Tibial nerve (tissue), 4 donors: ENCODE data around the gene RAB8B. TPM values are rescaled to one million over a fixed set of nuclear protein-coding genes. Genes with fewer than 3 reads are reported as not detected.

Experiments used
- DNase-seq, 2 donors: peaks; one replicate each; pipeline ENCODE4 v3.0.0-alpha.2; 2019; ENCODE audit warnings: low spot score in 2 of 2
- H3K27ac ChIP-seq, 4 donors: fragments of 200-600 bp; sonication (generic) in 3 of 4; one replicate each; pipeline ENCODE4 v1.5.1; 2017 to 2019; ENCODE audit warnings: mild to moderate bottlenecking in 1 of 4
- H3K27me3 ChIP-seq, 2 donors: fragments of 200-600 bp; sonication (generic) in 1 of 2; one replicate each; pipeline versions ENCODE4 v1.5.1 to v1.6.0; 2017 to 2019
- H3K36me3 ChIP-seq, 3 donors: fragments of 200-600 bp; sonication (generic); one replicate each; pipeline ENCODE4 v1.5.1; 2018 to 2019
- H3K4me1 ChIP-seq, 4 donors: fragments of 200-600 bp; sonication (generic) in 3 of 4; one replicate each; pipeline ENCODE4 v1.5.1; 2017 to 2019
- H3K4me3 ChIP-seq, 4 donors: fragments of 200-600 bp; sonication (generic) in 3 of 4; one replicate each; pipeline ENCODE4 v1.5.1; 2017 to 2019; ENCODE audit warnings: mild to moderate bottlenecking in 1 of 4, moderate library complexity in 1 of 4
- H3K9me3 ChIP-seq, 4 donors: fragments of 200-600 bp; sonication (generic) in 3 of 4; one replicate each; pipeline ENCODE4 v1.5.1; 2017 to 2019
- EP300 ChIP-seq, 2 donors: sonication (generic); formaldehyde crosslinking; IDR thresholded peaks; one replicate each; pipeline ENCODE4 v1.6.1; 2017; ENCODE audit warnings: antibody characterized with exemption in 2 of 2, mild to moderate bottlenecking in 1 of 2
- POLR2A ChIP-seq, 2 donors: fragments of 450-650 bp; IDR thresholded peaks; one replicate each; pipeline ENCODE4 v1.6.1; 2017; ENCODE audit warnings: antibody characterized with exemption in 2 of 2, mild to moderate bottlenecking in 2 of 2, moderate library complexity in 2 of 2
- WGBS, 2 donors: methylation state at CpG; one replicate each; pipeline ENCODE4 v1.1.5; 2018; 5-methylcytosine and 5-hydroxymethylcytosine counted together
- total RNA-seq, 4 donors: library from RNA; depleted of rRNA; stranded (reverse); fragments of >200 nt; gene quantifications; one replicate each; pipeline ENCODE4 v1.1.0, GENCODE V29; 2016
- TF ChIP-seq, protein P1 (sequence below), 5 experiments: fragments of 200-600 bp in 3 of 5; fragments of 450-650 bp in 2 of 5; sonication (generic) in 3 of 5; IDR thresholded peaks; one replicate each; pipeline ENCODE4 v1.5.1; 2016 to 2019; ENCODE audit warnings: antibody characterized with exemption in 5 of 5, mild to moderate bottlenecking in 3 of 5, moderate library complexity in 2 of 5

The RAB8B gene
- total RNA-seq, 4 donors from 2014 or later = 32.9 to 45.0 (median 42.5) TPM

DNA sequence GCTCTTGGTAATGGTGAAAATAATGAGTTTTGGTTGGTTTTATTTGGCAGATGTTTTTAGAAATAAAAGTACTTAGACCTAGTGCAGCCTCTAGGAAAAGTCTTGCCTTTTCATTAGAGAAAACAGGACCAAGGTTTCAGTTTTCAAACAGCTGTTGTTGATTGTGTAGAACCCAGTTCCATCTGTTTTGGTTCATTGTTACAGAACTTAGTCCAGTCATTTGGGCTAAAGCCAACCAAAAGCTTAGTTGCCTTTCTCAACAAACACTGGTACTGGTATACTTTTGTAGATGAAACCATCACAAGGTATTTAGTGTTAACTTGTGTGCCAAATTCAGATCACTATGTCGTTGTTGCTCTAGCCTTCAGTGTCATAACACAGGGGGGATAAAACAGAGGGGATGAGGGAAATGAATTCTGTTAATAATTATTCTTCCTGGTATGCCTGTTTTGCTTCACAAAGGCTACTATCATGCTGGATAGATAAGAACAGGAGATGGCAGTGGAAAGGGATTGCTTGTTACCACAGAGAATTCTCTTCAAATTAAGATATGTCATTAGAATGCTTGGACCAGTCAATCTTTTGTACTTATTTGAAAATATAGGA is 75.4 kb downstream of the RAB8B start:
- no peak for TF ChIP-seq EP300 (IDR thresholded peaks at IDR 0.05)
- TF ChIP-seq, protein P1, sequence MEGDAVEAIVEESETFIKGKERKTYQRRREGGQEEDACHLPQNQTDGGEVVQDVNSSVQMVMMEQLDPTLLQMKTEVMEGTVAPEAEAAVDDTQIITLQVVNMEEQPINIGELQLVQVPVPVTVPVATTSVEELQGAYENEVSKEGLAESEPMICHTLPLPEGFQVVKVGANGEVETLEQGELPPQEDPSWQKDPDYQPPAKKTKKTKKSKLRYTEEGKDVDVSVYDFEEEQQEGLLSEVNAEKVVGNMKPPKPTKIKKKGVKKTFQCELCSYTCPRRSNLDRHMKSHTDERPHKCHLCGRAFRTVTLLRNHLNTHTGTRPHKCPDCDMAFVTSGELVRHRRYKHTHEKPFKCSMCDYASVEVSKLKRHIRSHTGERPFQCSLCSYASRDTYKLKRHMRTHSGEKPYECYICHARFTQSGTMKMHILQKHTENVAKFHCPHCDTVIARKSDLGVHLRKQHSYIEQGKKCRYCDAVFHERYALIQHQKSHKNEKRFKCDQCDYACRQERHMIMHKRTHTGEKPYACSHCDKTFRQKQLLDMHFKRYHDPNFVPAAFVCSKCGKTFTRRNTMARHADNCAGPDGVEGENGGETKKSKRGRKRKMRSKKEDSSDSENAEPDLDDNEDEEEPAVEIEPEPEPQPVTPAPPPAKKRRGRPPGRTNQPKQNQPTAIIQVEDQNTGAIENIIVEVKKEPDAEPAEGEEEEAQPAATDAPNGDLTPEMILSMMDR (IDR thresholded peaks at IDR 0.05) = no peak
- no peak for TF ChIP-seq POLR2A (IDR thresholded peaks at IDR 0.05)
- 56 to 73% methylated on average over 1 of the region's 1 CpG for WGBS, 2 donors
- no peaks in the 10 kb centered on the region for H3K9me3 ChIP-seq
- no peaks in the 10 kb centered on the region for H3K4me1 ChIP-seq
- no peak overlapping the region for H3K4me3 ChIP-seq
- no peak for DNase-seq
- H3K36me3 ChIP-seq = peaks cover 0 to 67% (median 5%) of the 10 kb centered on the region in 3 donors
- no peaks in the 10 kb centered on the region for H3K27me3 ChIP-seq
- no peak overlapping the region for H3K27ac ChIP-seq

DNA sequence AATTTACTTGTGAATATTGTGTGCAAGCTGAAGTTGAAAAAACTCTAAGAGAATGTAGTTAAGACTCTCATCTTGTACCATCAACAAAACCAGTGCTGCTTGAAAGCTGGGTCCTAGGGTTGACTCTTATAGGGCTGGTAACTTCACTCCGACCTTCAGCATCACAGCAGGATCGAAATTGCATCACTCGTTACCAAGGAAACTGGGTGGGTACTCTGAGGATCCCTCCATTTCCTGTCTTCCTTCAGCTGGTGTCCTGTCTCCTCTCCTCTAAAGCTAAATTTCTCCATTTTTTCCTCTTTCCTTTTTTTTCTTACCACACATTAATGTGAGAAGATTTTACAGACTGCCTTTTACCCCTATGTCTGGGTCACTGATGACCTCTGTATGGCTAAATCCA is 85.0 kb downstream of the RAB8B start:
- H3K36me3 ChIP-seq = peaks cover 0 to 6% (median 2%) of the 10 kb centered on the region in 3 donors
- TF ChIP-seq EP300 (IDR thresholded peaks at IDR 0.05) (no peak), POLR2A (IDR thresholded peaks at IDR 0.05) (no peak)
- TF ChIP-seq, protein P1 (IDR thresholded peaks at IDR 0.05) = no peak
- DNase-seq = no peak
- H3K27me3 ChIP-seq = no peaks in the 10 kb centered on the region
- no peaks in the 10 kb centered on the region for H3K9me3 ChIP-seq
- H3K27ac ChIP-seq = no peak overlapping the region
- 81 to 84% methylated on average over 3 of the region's 3 CpGs for WGBS, 2 donors
- no peak overlapping the region for H3K4me3 ChIP-seq
- H3K4me1 ChIP-seq = peaks cover 0 to 19% (median 1%) of the 10 kb centered on the region in 4 donors

DNA sequence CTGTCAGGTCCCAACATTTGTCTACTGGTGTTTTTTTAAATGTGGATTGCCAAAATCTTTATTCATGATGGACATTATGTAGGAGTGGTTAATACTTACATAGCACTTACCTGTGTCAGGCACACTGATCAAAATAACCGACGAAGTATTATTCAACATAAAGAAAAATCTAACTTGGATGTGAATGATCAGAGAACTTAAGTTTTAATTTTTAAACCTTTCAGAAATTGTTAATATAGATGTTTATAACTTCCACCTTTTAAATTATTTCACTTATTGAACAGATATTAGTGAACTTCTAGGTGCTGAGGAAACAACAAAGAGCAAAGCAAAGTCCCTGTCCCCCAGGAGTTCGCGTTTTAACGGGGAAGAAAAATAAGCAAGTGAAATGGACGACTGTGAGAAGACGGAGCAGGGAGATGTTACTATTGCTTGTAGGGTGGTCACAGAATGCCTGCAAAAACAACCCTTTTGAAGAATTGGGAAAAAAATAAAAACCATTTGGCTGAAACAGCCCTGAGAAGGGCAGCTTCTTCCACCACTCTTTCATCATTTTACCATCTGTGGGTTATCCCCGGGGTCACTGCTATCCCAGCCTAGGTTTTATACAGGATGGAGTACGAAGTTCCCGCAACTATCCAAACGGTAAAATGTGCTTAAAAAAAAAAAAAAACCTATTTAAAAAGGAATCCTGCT is 87.1 kb downstream of the RAB8B start:
- Histone ChIP-seq H3K4me1 (peaks cover 0 to 19% (median 1%) of the 10 kb centered on the region in 4 donors), H3K4me3 (peak overlapping the region; percentile 53 to 95 (median 78)), H3K36me3 (peaks cover 0 to 15% (median 0%) of the 10 kb centered on the region in 3 donors), H3K27ac (peak overlapping the region; percentile 88 to 97 (median 92)), H3K9me3 (no peaks in the 10 kb centered on the region), H3K27me3 (no peaks in the 10 kb centered on the region)
- TF ChIP-seq EP300 (IDR thresholded peaks at IDR 0.05) = peak in 1 of 2 donors; percentile 11
- TF ChIP-seq POLR2A (IDR thresholded peaks at IDR 0.05) = no peak
- DNase-seq = no peak
- 19 to 20% methylated on average over 11 of the region's 11 CpGs for WGBS, 2 donors

DNA sequence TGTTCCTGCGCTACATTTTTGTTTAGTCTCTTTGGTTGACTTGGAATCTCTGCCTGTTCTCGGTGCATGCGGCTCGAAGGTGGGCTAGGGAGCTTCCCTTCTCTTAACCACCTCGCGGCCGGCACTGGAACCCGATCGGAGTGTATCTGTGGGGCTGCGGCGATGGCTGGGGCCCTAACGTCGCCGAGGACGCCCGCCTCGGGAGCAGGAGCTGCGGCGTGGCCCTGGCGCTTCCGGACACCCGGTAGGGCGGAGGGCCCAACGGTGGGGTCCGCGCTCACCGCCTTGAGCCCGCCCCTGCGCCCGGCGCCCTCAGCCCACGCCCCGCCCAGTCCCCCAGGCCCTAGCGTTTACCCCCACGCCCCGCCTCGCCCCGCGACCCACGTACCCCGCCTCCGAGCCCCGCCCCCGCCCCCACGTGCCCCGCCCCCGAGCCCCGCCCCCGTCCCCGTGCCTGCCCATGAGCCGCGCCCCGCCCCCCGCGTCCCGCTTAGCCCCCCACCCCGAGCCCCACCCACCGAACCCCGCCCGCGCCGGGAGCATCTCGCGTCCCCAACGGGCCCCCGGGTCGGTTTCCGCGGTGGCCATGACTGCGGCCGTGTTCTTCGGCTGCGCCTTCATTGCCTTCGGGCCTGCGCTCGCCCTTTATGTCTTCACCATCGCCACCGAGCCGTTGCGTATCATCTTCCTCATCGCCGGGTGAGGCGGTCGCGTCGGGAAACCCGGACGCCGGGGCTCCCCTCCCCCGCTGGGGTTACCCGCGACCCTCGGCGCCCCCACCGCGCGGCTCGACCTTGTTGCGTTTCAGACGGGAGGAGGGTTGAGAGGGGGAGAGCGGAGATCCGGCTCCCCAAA is 87.9 kb downstream of the RAB8B start, which contains the start of gene APH1B:
APH1B (plus strand) TSS at position 568 of the 855 bp plus-strand sequence; CDS start at position 587, 19 bp downstream.
- TF ChIP-seq POLR2A (IDR thresholded peaks at IDR 0.05) = peak in 1 of 2 donors; percentile 50
- TF ChIP-seq, protein P1 (IDR thresholded peaks at IDR 0.05) = peak in 1 of 5 experiments; percentile 26
- peak in 1 of 2 donors; percentile 68 for TF ChIP-seq EP300 (IDR thresholded peaks at IDR 0.05)
- peaks cover 0 to 15% (median 0%) of the 10 kb centered on the region in 3 donors for H3K36me3 ChIP-seq
- H3K27me3 ChIP-seq = no peaks in the 10 kb centered on the region
- H3K27ac ChIP-seq = peak within 1 kb of the TSS; percentile 88 to 97 (median 92)
- DNase-seq = peak; percentile 59 to 67
- no peaks in the 10 kb centered on the region for H3K9me3 ChIP-seq
- WGBS, 2 donors = 0 to 1% methylated on average over 46 to 56 of the region's 102 CpGs
- H3K4me3 ChIP-seq = peak within 1 kb of the TSS; percentile 67 to 95 (median 82)
- peaks cover 0 to 19% (median 5%) of the 10 kb centered on the region in 4 donors for H3K4me1 ChIP-seq

DNA sequence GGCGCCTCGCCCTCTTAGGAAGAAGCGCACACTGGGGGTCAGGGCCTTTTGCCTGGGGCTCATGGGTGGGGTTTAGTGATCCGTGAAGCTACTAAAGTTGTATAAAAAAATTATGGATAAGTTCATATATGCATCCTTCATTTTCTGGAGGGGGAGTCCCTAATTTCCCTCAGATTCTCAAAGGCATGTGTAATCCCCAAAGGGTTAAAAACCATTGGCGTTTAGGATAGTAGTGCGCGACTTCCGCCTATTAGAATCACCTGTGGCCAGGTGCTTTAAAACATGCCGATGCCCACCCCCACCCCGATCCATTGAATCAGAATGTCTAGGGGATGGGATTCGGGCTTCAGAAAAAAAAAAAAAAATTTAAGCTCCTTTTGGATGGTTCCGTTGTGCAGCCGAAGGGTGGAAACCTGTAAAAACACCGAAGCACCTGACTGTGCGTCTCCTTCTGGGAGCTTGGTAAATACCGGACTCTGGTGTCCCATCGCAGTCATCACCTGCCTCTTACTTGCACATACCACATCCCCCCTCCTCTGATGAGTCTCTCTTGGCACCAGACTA is 88.6 kb downstream of the RAB8B start:
- 10 to 11% methylated on average over 17 of the region's 17 CpGs for WGBS, 2 donors
- H3K36me3 ChIP-seq = peaks cover 0 to 17% (median 0%) of the 10 kb centered on the region in 3 donors
- DNase-seq = peak in 1 of 2 donors; percentile 12
- no peaks in the 10 kb centered on the region for H3K27me3 ChIP-seq
- H3K9me3 ChIP-seq = no peaks in the 10 kb centered on the region
- peak overlapping the region; percentile 88 to 97 (median 92) for H3K27ac ChIP-seq
- peaks cover 0 to 19% (median 6%) of the 10 kb centered on the region in 4 donors for H3K4me1 ChIP-seq
- peak overlapping the region; percentile 67 to 95 (median 82) for H3K4me3 ChIP-seq
- TF ChIP-seq EP300 (IDR thresholded peaks at IDR 0.05) (no peak), POLR2A (IDR thresholded peaks at IDR 0.05) (no peak)
- TF ChIP-seq, protein P1 (IDR thresholded peaks at IDR 0.05) = no peak
